ENCODE measurements around the gene KIF6. TPM values are rescaled to one million over a fixed set of nuclear protein-coding genes. Genes with fewer than 3 reads are reported as not detected.

KIF6 gene
- total RNA-seq, 4 donors from 2014 or later, result 0.83 to 2.6 (median 1.1) TPM

- H3K4me1 ChIP-seq, result no peaks in the 10 kb centered on the region
- TF ChIP-seq POLR2A (IDR thresholded peaks at IDR 0.05; ENCODE audit: low read depth) (no peak), CTCF (IDR thresholded peaks at IDR 0.05) (no peak), EP300 (IDR thresholded peaks at IDR 0.05) (no peak), POLR2AphosphoS5 (IDR thresholded peaks at IDR 0.05) (no peak)
- H3K36me3 ChIP-seq, result no peaks in the 10 kb centered on the region
- peaks cover 0 to 4% (median 0%) of the 10 kb centered on the region in 4 donors for H3K9me3 ChIP-seq
- 57% methylated on average over 7 of the region's 10 CpGs for WGBS
- intact Hi-C loops (cut with DNase I), result no loop called here
- H3K27me3 ChIP-seq, result peaks cover 0 to 9% (median 0%) of the 10 kb centered on the region in 4 donors
- no peak overlapping the region for H3K4me3 ChIP-seq
- no peak overlapping the region for H3K27ac ChIP-seq (replicated peaks in 1 of 4)
- DNase-seq (ENCODE audit: extremely low spot score), result no peak
Measured at GRCh38 chr6:39320363-39320984, 404.7 kb downstream of the KIF6 start.

GRCh38 chr6:39319621-39320362 is 405.4 kb downstream of the KIF6 start:
- H3K36me3 ChIP-seq, result no peaks in the 10 kb centered on the region
- H3K9me3 ChIP-seq, result peaks cover 0 to 4% (median 0%) of the 10 kb centered on the region in 4 donors
- intact Hi-C loops (cut with DNase I), result no loop called here
- no peak overlapping the region for H3K4me3 ChIP-seq
- no peak overlapping the region for H3K27ac ChIP-seq (replicated peaks in 1 of 4)
- H3K4me1 ChIP-seq, result peaks cover 0 to under 1% (median 0%) of the 10 kb centered on the region in 4 donors
- H3K27me3 ChIP-seq, result peaks cover 0 to 16% (median 0%) of the 10 kb centered on the region in 4 donors
- 70% methylated on average over 9 of the region's 13 CpGs for WGBS
- DNase-seq (ENCODE audit: extremely low spot score), result no peak
- TF ChIP-seq CTCF (IDR thresholded peaks at IDR 0.05), result no peak
- TF ChIP-seq EP300 (IDR thresholded peaks at IDR 0.05), result no peak

DNA sequence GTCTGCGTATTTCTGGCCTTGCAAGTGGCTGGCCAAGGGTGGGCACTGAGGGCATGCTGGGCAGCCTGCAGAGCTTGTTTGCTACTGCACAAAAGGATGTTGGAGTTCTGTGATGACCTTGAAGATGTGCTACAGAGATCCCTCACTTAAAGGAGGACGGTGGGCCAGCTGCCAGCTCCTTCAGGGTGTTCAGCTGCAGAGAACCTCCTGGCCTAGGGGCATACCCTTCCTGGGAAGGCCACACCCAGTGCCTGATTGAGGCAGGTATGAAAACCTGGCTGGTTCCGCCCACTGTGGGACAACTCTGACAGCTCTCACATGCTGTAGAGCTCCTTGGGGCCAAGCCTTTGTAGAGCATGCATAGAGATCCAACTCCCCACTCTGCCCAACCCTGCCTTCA is 408.0 kb downstream of the KIF6 start:
- Histone ChIP-seq H3K27ac (replicated peaks in 1 of 4) (no peak overlapping the region), H3K36me3 (no peaks in the 10 kb centered on the region), H3K27me3 (peaks cover 0 to 41% (median 21%) of the 10 kb centered on the region in 4 donors), H3K9me3 (peaks cover 0 to 4% (median 0%) of the 10 kb centered on the region in 4 donors), H3K4me3 (no peak overlapping the region), H3K4me1 (peaks cover 11 to 21% (median 18%) of the 10 kb centered on the region in 4 donors)
- intact Hi-C loops (cut with DNase I), result no loop called here
- WGBS, result 93% methylated on average over 3 of the region's 3 CpGs
- no peak for TF ChIP-seq CTCF (IDR thresholded peaks at IDR 0.05)
- no peak for TF ChIP-seq EP300 (IDR thresholded peaks at IDR 0.05)
- no peak for TF ChIP-seq POLR2A (IDR thresholded peaks at IDR 0.05; ENCODE audit: low read depth)
- TF ChIP-seq POLR2AphosphoS5 (IDR thresholded peaks at IDR 0.05), result no peak
- DNase-seq (ENCODE audit: extremely low spot score), result no peak

DNA sequence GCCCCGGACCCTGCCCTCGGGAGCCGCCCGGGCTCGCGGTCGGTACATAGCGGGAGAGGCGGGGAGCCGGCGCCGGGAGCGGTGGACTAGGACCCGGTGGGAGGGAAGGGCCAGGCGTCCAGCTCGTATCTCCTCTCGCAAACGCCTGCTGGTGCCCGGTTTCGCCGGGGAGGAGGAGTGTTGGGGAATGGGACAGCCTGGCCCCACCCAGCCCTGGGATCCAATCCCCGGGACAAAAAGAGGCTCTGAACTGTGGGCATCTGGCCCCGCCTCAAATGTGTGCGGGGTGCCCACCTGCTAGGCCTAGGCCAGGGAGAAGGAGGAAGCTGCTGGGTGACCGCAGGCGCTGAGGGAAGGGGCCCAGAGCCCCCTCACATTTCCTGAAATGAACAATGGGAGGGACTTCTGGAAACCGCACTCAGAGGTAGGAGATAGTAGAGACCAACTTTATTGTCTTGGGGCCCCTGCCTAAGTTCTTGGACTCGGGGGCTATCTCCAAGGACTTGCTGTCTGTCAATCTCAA is 410.9 kb downstream of the KIF6 start, which contains the start of gene KCNK17:
TSS of gene KCNK17 (minus strand) at position 147 of the 523 bp plus-strand sequence. CDS start at position 48, 99 bp downstream.
- DNase-seq (ENCODE audit: extremely low spot score), result no peak
- no peak for TF ChIP-seq POLR2AphosphoS5 (IDR thresholded peaks at IDR 0.05)
- TF ChIP-seq POLR2A (IDR thresholded peaks at IDR 0.05; ENCODE audit: low read depth), result no peak
- TF ChIP-seq CTCF (IDR thresholded peaks at IDR 0.05), result no peak
- no peak for TF ChIP-seq EP300 (IDR thresholded peaks at IDR 0.05)
- intact Hi-C loops (cut with DNase I), result no loop called here
- Histone ChIP-seq H3K36me3 (no peaks in the 10 kb centered on the region), H3K4me1 (peaks cover 11 to 21% (median 18%) of the 10 kb centered on the region in 4 donors), H3K27ac (replicated peaks in 1 of 4) (no peak within 1 kb of the TSS), H3K4me3 (peak within 1 kb of the TSS; percentile 36 to 43 (median 39)), H3K9me3 (peaks cover 0 to 4% (median 0%) of the 10 kb centered on the region in 4 donors), H3K27me3 (peaks cover 0 to 67% (median 21%) of the 10 kb centered on the region in 4 donors)
- 40% methylated on average over 12 of the region's 28 CpGs for WGBS

Data from esophagus muscularis mucosa (tissue), 4 donors.